HEK293 (cell line): ENCODE measurements around the gene LHX2.

ENCODE experiments used
- CTCF ChIA-PET: fragments of 350-600 bp; formaldehyde crosslinking; extraction: SDS; loops from one replicate; lab custom pipeline; 2021; ENCODE audit warnings: antibody characterized with exemption; lab: Yijun Ruan, JAX
- POLR2A ChIA-PET: fragments of 300-600 bp; formaldehyde crosslinking; extraction: SDS; loops from one replicate; lab custom pipeline; 2020; ENCODE audit warnings: antibody characterized with exemption, inconsistent platforms; lab: Yijun Ruan, JAX
- H3K27ac ChIP-seq: fragments of 200-500 bp; sonication (Bioruptor generic); 2 replicates; pipeline ENCODE4 v1.5.1; 2014; ENCODE audit warnings: low read depth, low read length, control low read depth, inconsistent platforms; ENCODE audit errors: extremely low read depth
- H3K36me3 ChIP-seq, 2 experiments: fragments of 200-500 bp in 1 of 2; sonication (Bioruptor generic) in 1 of 2; 1 replicate in 1 of 2; 2 replicates in 1 of 2; pipeline ENCODE4 v1.5.1; 2014 to 2017; ENCODE audit warnings: inconsistent platforms in 2 of 2, low read length in 2 of 2; ENCODE audit not compliant: control insufficient read depth in 2 of 2, insufficient read depth in 1 of 2
- H3K4me1 ChIP-seq: fragments of 200-500 bp; sonication (Bioruptor generic); 2 replicates; pipeline ENCODE4 v1.5.1; 2014; ENCODE audit warnings: mild to moderate bottlenecking, low read length, inconsistent platforms; ENCODE audit not compliant: control insufficient read depth, insufficient read depth
- H3K4me3 ChIP-seq: 2 replicates; pipeline ENCODE4 v1.5.1; 2011; ENCODE audit warnings: low read depth, mild to moderate bottlenecking, control low read depth, low read length, moderate library complexity
- H3K9me3 ChIP-seq: fragments of 200-500 bp; sonication (Bioruptor generic); 2 replicates; pipeline ENCODE4 v1.5.1; 2014; ENCODE audit warnings: low read depth, low read length, inconsistent platforms; ENCODE audit not compliant: control insufficient read depth, insufficient read depth
- EGR2 ChIP-seq: fragments of 450-650 bp; formaldehyde crosslinking; IDR thresholded peaks from 2 replicates; pipeline ENCODE4 v1.5.1; 2016; ENCODE audit warnings: low read depth, missing biosample characterization, missing genetic modification characterization
- GLIS2 ChIP-seq: fragments of 450-650 bp; formaldehyde crosslinking; IDR thresholded peaks from 2 replicates; pipeline ENCODE4 v1.5.1; 2016; ENCODE audit warnings: missing biosample characterization, missing genetic modification characterization
- KLF16 ChIP-seq: fragments of 450-650 bp; formaldehyde crosslinking; IDR thresholded peaks from 2 replicates; pipeline ENCODE4 v1.5.1; 2017; ENCODE audit warnings: missing biosample characterization, missing genetic modification characterization
- KLF8 ChIP-seq: fragments of 450-650 bp; formaldehyde crosslinking; IDR thresholded peaks from 2 replicates; pipeline ENCODE4 v1.5.1; 2016; ENCODE audit warnings: missing biosample characterization, missing genetic modification characterization
- MZF1 ChIP-seq: fragments of 450-650 bp; formaldehyde crosslinking; IDR thresholded peaks from 2 replicates; pipeline ENCODE4 v1.5.1; 2017; ENCODE audit warnings: missing biosample characterization, missing genetic modification characterization, borderline replicate concordance
- OSR2 ChIP-seq: fragments of 450-650 bp; formaldehyde crosslinking; IDR thresholded peaks from 2 replicates; pipeline ENCODE4 v1.5.1; 2016; ENCODE audit warnings: missing biosample characterization, missing genetic modification characterization
- PBX3 ChIP-seq: sonication (generic); formaldehyde crosslinking; IDR thresholded peaks from 2 replicates; pipeline ENCODE4 v1.8.1; 2022; ENCODE audit warnings: mild to moderate bottlenecking, moderate library complexity, missing genetic modification reagents
- SALL2 ChIP-seq: fragments of 450-650 bp; formaldehyde crosslinking; IDR thresholded peaks from 2 replicates; pipeline ENCODE4 v1.5.0; 2017; ENCODE audit warnings: missing biosample characterization, mild to moderate bottlenecking, missing genetic modification characterization, borderline replicate concordance
- WT1 ChIP-seq: fragments of 450-650 bp; formaldehyde crosslinking; IDR thresholded peaks from 2 replicates; pipeline ENCODE4 v1.5.1; 2016; ENCODE audit warnings: missing biosample characterization, missing genetic modification characterization
- ZFP41 ChIP-seq: fragments of 450-650 bp; formaldehyde crosslinking; IDR thresholded peaks from 2 replicates; pipeline ENCODE4 v1.5.1; 2016; ENCODE audit warnings: missing biosample characterization, missing genetic modification characterization, borderline replicate concordance
- ZIC2 ChIP-seq: fragments of 450-650 bp; formaldehyde crosslinking; IDR thresholded peaks from 2 replicates; pipeline ENCODE4 v1.5.1; 2016; ENCODE audit warnings: missing biosample characterization, missing genetic modification characterization
- ZNF10 ChIP-seq: fragments of 450-650 bp; formaldehyde crosslinking; IDR thresholded peaks from 2 replicates; pipeline ENCODE4 v1.5.1; 2017; ENCODE audit warnings: missing biosample characterization, missing genetic modification characterization
- ZNF121 ChIP-seq: fragments of 450-650 bp; formaldehyde crosslinking; IDR thresholded peaks from 2 replicates; pipeline ENCODE4 v1.5.1; 2016; ENCODE audit warnings: missing biosample characterization, missing genetic modification characterization
- ZNF138 ChIP-seq: fragments of 450-650 bp; formaldehyde crosslinking; IDR thresholded peaks from 2 replicates; pipeline ENCODE4 v1.5.1; 2016; ENCODE audit warnings: missing biosample characterization, missing genetic modification characterization, borderline replicate concordance
- ZNF146 ChIP-seq: fragments of 450-650 bp; formaldehyde crosslinking; IDR thresholded peaks from 2 replicates; pipeline ENCODE4 v1.5.1; 2016; ENCODE audit warnings: missing biosample characterization, missing genetic modification characterization
- ZNF157 ChIP-seq: fragments of 450-650 bp; formaldehyde crosslinking; IDR thresholded peaks from 2 replicates; pipeline ENCODE4 v1.5.1; 2016; ENCODE audit warnings: missing biosample characterization, missing genetic modification characterization
- ZNF18 ChIP-seq: fragments of 450-650 bp; formaldehyde crosslinking; IDR thresholded peaks from 2 replicates; pipeline ENCODE4 v1.5.1; 2016; ENCODE audit warnings: missing biosample characterization, missing genetic modification characterization
- ZNF24 ChIP-seq: fragments of 450-650 bp; formaldehyde crosslinking; IDR thresholded peaks from 2 replicates; pipeline ENCODE4 v1.5.1; 2016; ENCODE audit warnings: missing biosample characterization, missing genetic modification characterization
- ZNF248 ChIP-seq: fragments of 450-650 bp; formaldehyde crosslinking; IDR thresholded peaks from 2 replicates; pipeline ENCODE4 v1.5.1; 2017; ENCODE audit warnings: missing biosample characterization, missing genetic modification characterization
- ZNF266 ChIP-seq: fragments of 450-650 bp; formaldehyde crosslinking; IDR thresholded peaks from 2 replicates; pipeline ENCODE4 v1.5.1; 2016; ENCODE audit warnings: missing biosample characterization, missing genetic modification characterization, low read depth
- ZNF335 ChIP-seq: fragments of 450-650 bp; formaldehyde crosslinking; conservative IDR thresholded peaks from 2 replicates; pipeline ENCODE4 v1.5.1; 2016; ENCODE audit warnings: missing biosample characterization, missing genetic modification characterization
- ZNF341 ChIP-seq: fragments of 450-650 bp; formaldehyde crosslinking; IDR thresholded peaks from 2 replicates; pipeline ENCODE4; 2016; ENCODE audit warnings: low read depth, missing biosample characterization, missing genetic modification characterization
- ZNF558 ChIP-seq: fragments of 450-650 bp; formaldehyde crosslinking; IDR thresholded peaks from 2 replicates; pipeline ENCODE4 v1.5.1; 2016; ENCODE audit warnings: missing biosample characterization, missing genetic modification characterization
- ZNF629 ChIP-seq: fragments of 450-650 bp; formaldehyde crosslinking; IDR thresholded peaks from 2 replicates; pipeline ENCODE4 v1.5.1; 2017; ENCODE audit warnings: missing biosample characterization, missing genetic modification characterization
- ZNF639 ChIP-seq: fragments of 450-650 bp; formaldehyde crosslinking; IDR thresholded peaks from 2 replicates; pipeline ENCODE4 v1.5.1; 2016; ENCODE audit warnings: missing biosample characterization, missing genetic modification characterization
- ZNF660 ChIP-seq: fragments of 450-650 bp; IDR thresholded peaks from 2 replicates; pipeline ENCODE4 v1.5.1; 2018; ENCODE audit warnings: missing biosample characterization, mild to moderate bottlenecking, missing genetic modification characterization
- ZNF692 ChIP-seq: fragments of 450-650 bp; formaldehyde crosslinking; IDR thresholded peaks from 2 replicates; pipeline ENCODE4 v1.5.1; 2016; ENCODE audit warnings: missing biosample characterization, missing genetic modification characterization
- ZNF76 ChIP-seq: fragments of 450-650 bp; formaldehyde crosslinking; IDR thresholded peaks from 2 replicates; pipeline ENCODE4; 2016; ENCODE audit warnings: low read depth, missing biosample characterization, missing genetic modification characterization, borderline replicate concordance
- ZNF776 ChIP-seq: fragments of 450-650 bp; formaldehyde crosslinking; IDR thresholded peaks from 2 replicates; pipeline ENCODE4 v1.5.0; 2017; ENCODE audit warnings: missing biosample characterization, missing genetic modification characterization, borderline replicate concordance
- ZNF843 ChIP-seq: fragments of 450-650 bp; formaldehyde crosslinking; IDR thresholded peaks from 2 replicates; pipeline ENCODE4 v1.5.1; 2016; ENCODE audit warnings: missing biosample characterization, missing genetic modification characterization
- TF ChIP-seq, protein P1 (sequence below): fragments of 450-650 bp; IDR thresholded peaks from 2 replicates; pipeline ENCODE4 v1.5.1; 2018; ENCODE audit warnings: missing biosample characterization, missing genetic modification characterization

LHX2 gene

GRCh38 chr9:124045076-124045829 lies 33.7 kb downstream of the LHX2 start (continued):
- peak; percentile 84; the same call in 1 of the 2 replicates for TF ChIP-seq GLIS2 (tag by site-specific recombination)
- TF ChIP-seq ZNF341 (tag by site-specific recombination) = peak; percentile 72
- peak; percentile 75 for TF ChIP-seq WT1 (tag by site-specific recombination)
- TF ChIP-seq ZNF660 (tag by site-specific recombination) = peak; percentile 29; the same call in 1 of the 2 replicates
- no peak for TF ChIP-seq ZNF121
- peak; percentile 25; the same call in 1 of the 2 replicates for TF ChIP-seq ZNF24 (tag by site-specific recombination)
- TF ChIP-seq ZNF843 = 0 out of 2 replicates have a peak, but pooled peaks have one; percentile 24
- TF ChIP-seq ZNF76 (tag by site-specific recombination) = peak; percentile 49; the same call in 1 of the 2 replicates
- peak; percentile 52; the same call in 1 of the 2 replicates for TF ChIP-seq KLF16 (tag by site-specific recombination)
- no peak for TF ChIP-seq ZNF776 (tag by site-specific recombination)

DNA sequence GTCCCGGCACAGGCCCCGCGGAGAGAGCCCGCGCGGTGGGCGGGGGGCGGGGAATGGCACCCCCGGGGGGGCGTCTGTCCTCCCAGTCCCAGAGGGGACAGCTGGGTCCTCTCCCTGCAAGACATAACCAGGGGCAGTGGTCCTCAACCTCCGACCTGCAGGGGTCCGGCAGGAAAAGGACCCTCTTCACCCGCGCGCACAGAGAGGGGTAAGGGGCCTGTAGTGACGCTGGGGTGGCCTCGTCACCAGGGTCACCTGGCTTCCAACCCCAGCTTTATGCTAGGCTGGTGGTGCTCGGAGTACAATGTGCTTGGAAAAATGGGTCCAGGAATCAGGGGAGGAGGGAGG lies 34.2 kb downstream of the LHX2 start:
- CTCF ChIA-PET = interaction anchor here (0.5 kb wide), 1 partner anchor 260 kb away, joined by 5 read pairs; no protein-coding TSS in a partner anchor
- no peak for TF ChIP-seq OSR2 (tag by site-specific recombination)
- TF ChIP-seq ZNF692 = no peak
- TF ChIP-seq EGR2 (tag by site-specific recombination) = no peak
- TF ChIP-seq ZNF10 (tag by site-specific recombination) = no peak
- TF ChIP-seq ZNF629 (tag by site-specific recombination) = no peak
- no peak for TF ChIP-seq ZNF266 (tag by site-specific recombination)
- TF ChIP-seq ZNF558 (tag by site-specific recombination) = no peak
- no peak for TF ChIP-seq PBX3 (CRISPR knock-in tag)
- TF ChIP-seq ZNF157 (tag by site-specific recombination) = no peak
- TF ChIP-seq ZNF248 (tag by site-specific recombination) = no peak
- peak; percentile 89 for TF ChIP-seq ZIC2
- no peak for TF ChIP-seq ZNF146
- TF ChIP-seq KLF8 (tag by site-specific recombination) = no peak
- TF ChIP-seq ZFP41 (tag by site-specific recombination) = no peak
- TF ChIP-seq, protein P1, sequence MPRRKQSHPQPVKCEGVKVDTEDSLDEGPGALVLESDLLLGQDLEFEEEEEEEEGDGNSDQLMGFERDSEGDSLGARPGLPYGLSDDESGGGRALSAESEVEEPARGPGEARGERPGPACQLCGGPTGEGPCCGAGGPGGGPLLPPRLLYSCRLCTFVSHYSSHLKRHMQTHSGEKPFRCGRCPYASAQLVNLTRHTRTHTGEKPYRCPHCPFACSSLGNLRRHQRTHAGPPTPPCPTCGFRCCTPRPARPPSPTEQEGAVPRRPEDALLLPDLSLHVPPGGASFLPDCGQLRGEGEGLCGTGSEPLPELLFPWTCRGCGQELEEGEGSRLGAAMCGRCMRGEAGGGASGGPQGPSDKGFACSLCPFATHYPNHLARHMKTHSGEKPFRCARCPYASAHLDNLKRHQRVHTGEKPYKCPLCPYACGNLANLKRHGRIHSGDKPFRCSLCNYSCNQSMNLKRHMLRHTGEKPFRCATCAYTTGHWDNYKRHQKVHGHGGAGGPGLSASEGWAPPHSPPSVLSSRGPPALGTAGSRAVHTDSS = no peak
- TF ChIP-seq KLF16 (tag by site-specific recombination) = 0 out of 2 replicates have a peak, but pooled peaks have one; percentile 3
- no peak for TF ChIP-seq ZNF138 (tag by site-specific recombination)
- TF ChIP-seq MZF1 (tag by site-specific recombination) = no peak
- no peak for TF ChIP-seq SALL2 (tag by site-specific recombination)
- peak; percentile 40; the same call in 1 of the 2 replicates for TF ChIP-seq ZNF335 (tag by site-specific recombination)
- no peak for TF ChIP-seq ZNF18
- TF ChIP-seq ZNF639 = no peak

More for the DNA sequence above, 34.2 kb downstream of the LHX2 start:
- Histone ChIP-seq H3K4me1 (peaks cover 2% of the 10 kb centered on the region; the same call in 1 of the 2 replicates), H3K27ac (no peak overlapping the region; the same call in 1 of the 2 replicates), H3K9me3 (no peaks in the 10 kb centered on the region), H3K36me3 (no peaks in the 10 kb centered on the region), H3K4me3 (no peak overlapping the region; the same call in 1 of the 2 replicates)
- POLR2A ChIA-PET = interaction anchor here (1.5 kb wide), 1 partner anchor 35 kb away, joined by 4 read pairs; no protein-coding TSS in a partner anchor
